MCF 10A (cell line): Measurements from ENCODE around the gene CTBP2. TPM values are rescaled to one million over a fixed set of nuclear protein-coding genes. Genes with fewer than 3 reads are reported as not detected.

Experiments used
- BruUV-seq: library from RNA; stranded (reverse); fragments of 400-500 nt; replicated peaks from 2 replicates; lab custom pipeline; 2021; lab: Mats Ljungman, UMichigan
- CTCF ChIA-PET: fragments of 300-600 bp; sonication (Branson Sonifier 250); formaldehyde crosslinking; extraction: SDS; loops from one replicate; lab custom pipeline; 2021; ENCODE audit warnings: antibody characterized with exemption, inconsistent platforms; lab: Yijun Ruan, JAX
- POLR2A ChIA-PET: fragments of 300-600, 350-650 bp; sonication (Branson Sonifier 250); formaldehyde crosslinking; extraction: SDS; loops from one replicate; lab custom pipeline; 2020; ENCODE audit warnings: antibody characterized with exemption, inconsistent platforms; lab: Yijun Ruan, JAX
- DNase-seq: peaks from one replicate; pipeline ENCODE4 v3.0.0-alpha.2; 2018; ENCODE audit not compliant: unreplicated experiment
- H3K27ac Mint-ChIP-seq: one replicate; pipeline ENCODE4 v1.8.0; 2022; ENCODE audit warnings: mild to moderate bottlenecking, low read depth, mixed read lengths; ENCODE audit not compliant: unreplicated experiment
- H3K27me3 Mint-ChIP-seq: one replicate; pipeline ENCODE4 v1.8.0; 2022; ENCODE audit warnings: mixed read lengths; ENCODE audit not compliant: insufficient read depth, unreplicated experiment
- H3K36me3 Mint-ChIP-seq: one replicate; pipeline ENCODE4 v1.8.0; 2022; ENCODE audit warnings: mild to moderate bottlenecking, moderate library complexity, mixed read lengths; ENCODE audit not compliant: insufficient read depth, unreplicated experiment
- H3K4me1 Mint-ChIP-seq: one replicate; pipeline ENCODE4 v1.8.0; 2022; ENCODE audit warnings: mixed read lengths; ENCODE audit not compliant: insufficient read depth, unreplicated experiment
- H3K4me3 Mint-ChIP-seq: one replicate; pipeline ENCODE4 v1.8.0; 2022; ENCODE audit warnings: mild to moderate bottlenecking, moderate library complexity, mixed read lengths; ENCODE audit not compliant: unreplicated experiment
- H3K9me3 Mint-ChIP-seq: one replicate; pipeline ENCODE4 v1.8.0; 2022; ENCODE audit warnings: mixed read lengths; ENCODE audit not compliant: unreplicated experiment
- CTCF ChIP-seq: fragments of 200-600 bp; IDR thresholded peaks from one replicate; pipeline ENCODE4 v1.8.0; 2022; ENCODE audit warnings: antibody characterized with exemption, mild to moderate bottlenecking; ENCODE audit not compliant: unreplicated experiment
- intact Hi-C: fragments of 100-400 bp; cut with micrococcal nuclease; formaldehyde crosslinking; loops from 2 replicates; pipeline ENCODE4 v1.14.1; 2022
- total RNA-seq: library from RNA; stranded (reverse); gene quantifications from 2 replicates; pipeline ENCODE4 v1.2.3, GENCODE V29; 2022

Gene CTBP2
- total RNA-seq, 1 experiment from 2014 or later: 152 TPM

DNA sequence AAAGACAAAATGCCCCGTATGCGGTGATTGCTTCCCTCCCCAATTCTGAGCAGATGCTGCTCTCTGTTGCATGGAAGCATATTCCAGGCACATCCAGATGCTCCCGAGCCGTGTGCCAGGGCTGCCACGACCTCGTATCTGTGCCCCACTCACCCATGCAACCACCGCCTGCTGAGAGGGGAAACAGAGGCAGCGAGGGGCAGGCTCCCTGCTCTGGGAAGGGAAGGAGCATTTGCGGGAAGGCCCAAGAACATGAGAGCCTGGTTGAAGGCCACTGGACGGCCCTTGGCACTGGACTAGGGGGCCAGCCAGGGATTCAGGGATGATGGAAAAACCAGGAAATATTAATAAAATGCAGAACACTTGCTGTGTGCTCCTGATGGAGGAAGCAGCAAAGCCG is 89.4 kb downstream of the CTBP2 start:
- BruUV-seq: no TSS peak
- Mint-ChIP-seq H3K4me3 (no peak overlapping the region), H3K9me3 (no peaks in the 10 kb centered on the region), H3K27me3 (no peaks in the 10 kb centered on the region), H3K36me3 (peaks cover 56% of the 10 kb centered on the region), H3K27ac (no peak overlapping the region), H3K4me1 (no peaks in the 10 kb centered on the region)
- CTCF ChIA-PET: interaction anchor here (0.7 kb wide), 1 partner anchor 22 kb away, joined by 3 read pairs; no protein-coding TSS in a partner anchor
- intact Hi-C loops: no loop called here
- no peak for TF ChIP-seq CTCF
- no peak for DNase-seq
- POLR2A ChIA-PET: no interaction called here

DNA sequence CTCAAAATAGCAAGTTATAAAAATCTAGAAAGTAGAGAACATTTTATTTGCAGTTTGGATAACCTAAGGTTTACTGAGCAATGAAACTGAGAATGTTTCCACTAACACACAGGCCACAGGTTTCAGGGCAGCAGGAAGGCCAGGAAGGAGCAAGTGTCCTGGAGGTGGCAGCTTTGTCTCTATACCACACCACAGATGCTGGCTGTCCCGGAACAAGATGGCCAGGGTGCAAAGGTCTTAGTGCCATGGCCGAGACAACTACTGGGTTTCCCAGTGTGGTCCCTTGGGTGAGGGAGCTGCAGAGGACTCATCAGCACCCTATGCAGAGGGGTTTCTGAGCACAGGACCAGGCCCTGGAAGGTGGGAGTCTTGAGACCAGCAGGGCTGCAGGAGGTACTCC is 92.0 kb downstream of the CTBP2 start:
- BruUV-seq: no TSS peak
- Mint-ChIP-seq H3K36me3 (peaks cover 52% of the 10 kb centered on the region), H3K4me1 (peaks cover 20% of the 10 kb centered on the region), H3K27me3 (no peaks in the 10 kb centered on the region), H3K27ac (no peak overlapping the region), H3K9me3 (no peaks in the 10 kb centered on the region), H3K4me3 (no peak overlapping the region)
- POLR2A ChIA-PET: interaction anchor here (0.5 kb wide), 1 partner anchor 328 kb away, joined by 4 read pairs; no protein-coding TSS in a partner anchor
- intact Hi-C loops: no loop called here
- CTCF ChIA-PET: interaction anchor here (1.5 to 2.3 kb wide), 2 partner anchors 17 to 20 kb away, joined by 5 to 8 read pairs; no protein-coding TSS in a partner anchor
- DNase-seq: no peak
- TF ChIP-seq CTCF: no peak

- no peak overlapping the region for H3K4me3 Mint-ChIP-seq
- H3K9me3 Mint-ChIP-seq: no peaks in the 10 kb centered on the region
- H3K36me3 Mint-ChIP-seq: peaks cover 48% of the 10 kb centered on the region
- no peak for DNase-seq
- ChIA-PET POLR2A (interaction anchor here (0.5 kb wide), 1 partner anchor 328 kb away, joined by 4 read pairs; no protein-coding TSS in a partner anchor), CTCF (interaction anchor here (2.3 kb wide), 1 partner anchor 20 kb away, joined by 8 read pairs; no protein-coding TSS in a partner anchor)
- no peak for TF ChIP-seq CTCF
- H3K4me1 Mint-ChIP-seq: peaks cover 26% of the 10 kb centered on the region
- BruUV-seq: no TSS peak
- intact Hi-C loops: no loop called here
- H3K27me3 Mint-ChIP-seq: no peaks in the 10 kb centered on the region
- no peak overlapping the region for H3K27ac Mint-ChIP-seq
These were observed 92.6 kb downstream of the CTBP2 start for GRCh38 chr10:125067764-125068163.

DNA sequence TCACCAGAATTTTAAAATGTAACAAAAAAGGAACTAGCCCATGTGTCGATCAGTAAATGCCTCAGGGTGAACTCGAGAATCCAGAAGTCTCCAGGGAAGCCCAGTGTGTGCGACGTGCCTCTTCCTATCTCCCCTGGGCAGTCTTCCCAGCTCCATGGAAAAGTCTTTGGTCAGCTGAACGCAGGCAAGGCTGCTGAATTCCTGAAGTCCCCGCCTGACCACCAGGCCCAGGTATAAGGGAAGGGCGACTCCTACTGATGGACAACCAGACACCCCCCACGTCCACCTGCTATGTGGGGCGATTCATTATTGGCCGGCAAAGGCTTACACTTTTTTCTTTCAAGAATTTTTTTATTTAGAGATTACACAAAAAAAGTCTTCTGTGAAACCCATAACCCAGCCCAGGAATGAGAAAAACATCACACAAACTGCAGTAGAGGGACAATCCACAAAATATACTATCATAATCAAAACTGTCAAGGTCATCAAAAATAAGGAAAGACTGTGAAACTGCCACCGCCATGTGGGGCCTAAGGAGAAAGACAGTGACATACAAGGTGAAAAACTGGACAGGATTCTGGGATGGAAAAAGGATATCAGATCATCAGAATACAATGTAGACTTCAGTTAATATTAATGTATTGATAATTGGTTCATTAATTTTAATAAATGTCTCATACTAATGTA is 93.5 kb downstream of the CTBP2 start:
- CTCF ChIA-PET: interaction anchor here (0.6 to 8.2 kb wide), 4 partner anchors 18 to 66 kb away, joined by 3 to 105 read pairs (median 6); no protein-coding TSS in a partner anchor
- H3K4me1 Mint-ChIP-seq: peaks cover 27% of the 10 kb centered on the region
- BruUV-seq: no TSS peak

More for the DNA sequence above, 93.5 kb downstream of the CTBP2 start:
- H3K9me3 Mint-ChIP-seq: no peaks in the 10 kb centered on the region
- intact Hi-C loops: no loop called here
- no peak overlapping the region for H3K4me3 Mint-ChIP-seq
- no peak for TF ChIP-seq CTCF
- POLR2A ChIA-PET: interaction anchor here (1.6 to 4.7 kb wide), 2 partner anchors 88 to 91 kb away, joined by 5 to 28 read pairs; no protein-coding TSS in a partner anchor
- peaks cover 39% of the 10 kb centered on the region for H3K36me3 Mint-ChIP-seq
- H3K27me3 Mint-ChIP-seq: no peaks in the 10 kb centered on the region
- no peak overlapping the region for H3K27ac Mint-ChIP-seq
- DNase-seq: no peak
